HuH-7 (cell line): Measurements from ENCODE around the gene ZFYVE28.
A peak's percentile ranks its signal among the peaks of the same experiment; 100 is the strongest.
"Not testable (repeated sequence)": the region's sequence is repeated elsewhere in the genome, so short reads cannot be mapped to it uniquely, and the experiment has no call there.

Experiments
- DNase-seq: peaks from one replicate; pipeline ENCODE4 v3.0.0; 2011; ENCODE audit warnings: low spot score

Gene ZFYVE28

DNA sequence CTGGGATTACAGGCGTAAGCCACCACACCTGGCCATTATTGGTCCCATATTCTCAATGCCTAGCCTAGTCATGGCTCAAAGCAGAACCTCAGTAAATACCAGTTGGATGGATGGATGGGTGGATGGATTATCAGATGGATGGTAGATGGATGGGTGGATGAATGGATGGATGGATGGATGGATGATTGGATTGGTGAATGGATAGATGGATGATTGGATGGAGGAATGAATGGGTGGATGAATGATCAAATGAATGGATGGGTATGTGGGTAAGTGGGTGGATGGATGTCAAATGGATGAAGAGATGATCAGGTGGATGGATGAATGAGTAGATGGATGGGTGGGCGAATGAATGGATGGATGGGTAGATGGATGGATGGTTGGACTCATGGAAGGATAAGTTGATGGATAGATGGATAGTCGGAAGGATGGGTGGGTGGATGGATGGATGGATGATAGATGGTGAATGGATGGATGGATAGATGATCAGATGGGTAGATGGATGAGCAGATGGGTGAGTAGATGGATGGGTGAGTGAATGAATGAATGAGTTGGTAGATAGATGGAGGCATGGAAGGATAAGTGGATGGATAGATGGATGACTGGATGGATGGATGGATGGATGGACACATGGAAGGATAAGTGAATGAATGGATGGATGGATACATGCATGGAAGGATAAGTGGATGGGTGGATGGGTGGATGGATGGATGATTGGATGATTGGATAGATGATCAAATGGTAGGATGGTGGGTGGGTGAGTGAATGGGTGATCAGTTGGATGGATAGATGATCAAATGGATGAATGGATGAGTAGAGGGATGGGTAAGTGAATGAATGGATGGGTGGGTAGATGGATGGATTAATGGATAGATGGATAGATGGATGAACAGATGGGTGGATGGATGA lies 28.5 kb upstream of the ZFYVE28 start:
- DNase-seq: no peak

DNA sequence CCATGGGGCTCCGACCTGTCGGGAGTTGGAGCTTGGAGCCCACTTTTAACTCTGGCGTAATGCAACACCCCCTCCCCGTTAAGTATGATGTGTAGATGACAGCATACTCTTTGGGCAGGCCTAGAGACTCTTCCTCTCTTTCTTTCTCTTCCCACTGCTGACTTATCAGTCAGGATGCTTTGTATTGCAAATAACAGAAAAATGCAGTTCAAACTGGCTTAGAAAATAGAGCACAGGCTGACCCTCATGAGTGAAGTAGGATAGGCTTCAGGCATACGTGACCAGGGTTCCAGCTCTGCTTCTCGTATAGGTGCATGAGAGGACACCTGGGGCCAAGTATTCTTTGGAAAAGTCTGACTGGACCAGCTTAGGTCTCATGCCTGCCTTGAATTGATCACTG lies 27.1 kb upstream of the ZFYVE28 start:
- DNase-seq: no peak

DNA sequence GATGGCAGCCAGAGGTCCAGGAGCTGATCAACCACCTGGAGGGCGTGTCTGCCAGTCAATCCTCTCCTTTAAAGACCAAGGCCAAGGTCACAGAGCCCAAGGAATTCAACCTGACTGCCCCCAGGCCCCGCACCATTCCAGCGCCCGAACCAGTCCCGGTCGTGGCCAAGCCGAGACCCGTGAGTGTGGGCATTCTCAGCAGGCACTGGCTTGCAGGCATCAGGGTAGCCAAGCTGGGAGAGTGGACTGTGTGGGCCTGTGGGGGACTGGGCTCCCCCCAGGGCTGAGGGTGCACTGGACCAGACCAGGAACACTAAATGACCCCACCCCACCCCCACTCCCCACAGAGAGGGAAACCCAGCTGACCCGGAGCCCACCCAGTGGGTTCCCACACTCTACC lies 26.7 kb upstream of the ZFYVE28 start:
- no peak for DNase-seq

DNA sequence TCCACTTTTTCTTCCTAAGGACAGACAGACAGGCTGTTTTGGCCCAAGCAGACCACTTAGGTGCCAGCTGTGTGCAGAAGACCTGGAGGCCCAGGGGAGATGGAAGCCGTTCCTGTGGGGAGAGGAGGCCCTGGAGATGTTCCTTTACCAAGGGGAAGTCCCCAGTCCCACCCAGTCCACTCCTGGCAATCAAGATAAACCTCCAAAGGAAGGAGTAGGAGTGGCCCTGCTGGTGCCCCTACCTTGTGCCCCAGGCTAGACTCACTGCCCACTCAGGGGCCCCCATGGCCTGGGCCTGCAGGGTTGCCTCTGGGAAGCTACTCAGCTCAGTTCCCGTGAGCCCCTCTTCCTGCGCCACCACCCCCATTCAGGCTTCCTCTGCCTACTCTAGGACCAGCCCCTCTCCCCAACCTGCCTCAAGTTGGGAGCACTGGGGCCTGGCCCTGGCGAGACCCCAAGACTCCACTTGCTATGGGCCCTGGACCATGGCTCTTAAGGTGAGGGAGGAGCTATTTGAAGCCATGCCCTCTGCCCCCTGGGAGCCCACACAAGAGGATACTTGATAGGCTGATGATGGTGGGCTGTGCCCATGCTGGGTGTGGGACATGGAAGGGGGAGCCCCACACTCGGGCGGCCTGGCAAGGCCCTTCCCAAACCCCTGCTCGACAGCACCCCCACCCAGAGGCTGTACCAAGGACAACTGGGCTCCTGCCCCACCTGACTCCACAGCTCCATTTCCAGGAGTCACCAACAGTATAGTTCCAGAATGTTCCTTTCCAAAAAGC lies 25.7 kb upstream of the ZFYVE28 start:
- no peak for DNase-seq

DNA sequence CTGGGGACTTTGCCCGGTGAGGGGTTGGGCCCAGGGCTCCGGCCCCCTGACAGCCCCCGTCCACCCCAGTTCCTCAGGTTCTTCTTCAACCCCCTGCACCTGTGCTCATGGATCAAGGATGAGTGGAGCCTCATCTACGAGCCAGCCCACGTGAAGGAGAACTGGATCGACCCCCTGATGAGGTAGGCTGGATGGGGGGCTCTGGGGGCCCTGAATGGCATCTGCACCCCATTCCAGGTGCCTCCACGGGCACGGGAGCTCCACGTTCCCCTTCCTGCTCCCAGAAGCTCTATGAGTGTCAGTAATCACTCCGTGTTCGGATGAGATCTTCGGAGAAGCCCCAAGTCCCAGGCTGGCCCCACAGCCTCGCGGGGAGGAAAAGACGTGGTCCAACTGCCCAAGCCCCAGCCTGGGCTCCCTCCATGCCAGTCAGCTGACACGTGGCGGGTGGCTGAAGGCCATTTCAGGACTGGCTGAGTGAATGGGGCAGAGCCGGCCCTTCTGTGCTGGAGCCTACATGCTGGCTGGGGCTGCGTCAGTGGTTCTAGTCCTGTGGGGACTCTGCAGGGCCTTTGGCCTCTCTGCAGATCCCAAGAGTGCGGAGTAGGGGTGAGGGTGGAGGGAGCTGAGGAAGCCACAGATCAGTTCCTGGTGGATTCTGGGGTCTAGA lies 24.8 kb upstream of the ZFYVE28 start:
- no peak for DNase-seq

DNA sequence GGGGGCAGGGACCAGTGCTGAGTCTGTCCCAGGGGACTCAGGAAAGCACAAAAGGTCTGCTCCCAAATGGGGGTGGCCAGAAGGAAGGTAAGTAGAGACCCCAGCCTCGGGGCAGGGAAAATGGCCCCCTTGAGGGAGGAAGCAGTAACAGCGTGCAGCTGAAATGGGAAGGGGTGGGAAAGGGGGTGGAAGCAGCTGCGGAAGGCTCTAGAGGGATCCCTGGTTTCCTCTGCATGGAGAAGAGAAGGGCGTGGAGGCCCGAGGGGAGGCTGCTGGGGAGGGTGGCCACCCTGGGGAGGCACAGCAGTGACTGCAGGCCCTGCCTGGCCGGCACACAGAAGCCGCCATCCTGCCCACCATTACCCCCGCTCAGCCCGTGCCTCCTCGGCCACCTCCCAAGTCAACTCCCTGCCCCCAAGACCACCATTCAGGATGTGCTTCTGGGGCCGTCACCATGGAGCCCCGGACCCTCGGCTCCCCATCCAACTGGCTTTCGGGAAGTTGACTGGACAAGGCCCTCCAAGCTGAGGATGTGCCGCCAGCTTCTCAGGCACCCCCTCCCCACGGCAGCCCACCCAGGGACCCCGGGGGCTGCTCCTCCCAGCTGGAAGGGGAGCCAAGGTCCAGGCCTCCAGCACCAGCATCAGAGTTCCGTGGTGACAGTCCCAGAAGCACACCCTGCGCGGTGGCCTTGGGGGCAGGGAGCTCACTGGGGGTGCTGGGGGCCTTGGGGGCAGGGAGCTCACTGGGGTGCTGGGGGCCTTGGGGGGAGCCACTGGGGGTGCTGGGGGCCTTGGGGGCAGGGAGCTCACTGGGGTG lies 23.9 kb upstream of the ZFYVE28 start:
- DNase-seq: peak; percentile 83

DNA sequence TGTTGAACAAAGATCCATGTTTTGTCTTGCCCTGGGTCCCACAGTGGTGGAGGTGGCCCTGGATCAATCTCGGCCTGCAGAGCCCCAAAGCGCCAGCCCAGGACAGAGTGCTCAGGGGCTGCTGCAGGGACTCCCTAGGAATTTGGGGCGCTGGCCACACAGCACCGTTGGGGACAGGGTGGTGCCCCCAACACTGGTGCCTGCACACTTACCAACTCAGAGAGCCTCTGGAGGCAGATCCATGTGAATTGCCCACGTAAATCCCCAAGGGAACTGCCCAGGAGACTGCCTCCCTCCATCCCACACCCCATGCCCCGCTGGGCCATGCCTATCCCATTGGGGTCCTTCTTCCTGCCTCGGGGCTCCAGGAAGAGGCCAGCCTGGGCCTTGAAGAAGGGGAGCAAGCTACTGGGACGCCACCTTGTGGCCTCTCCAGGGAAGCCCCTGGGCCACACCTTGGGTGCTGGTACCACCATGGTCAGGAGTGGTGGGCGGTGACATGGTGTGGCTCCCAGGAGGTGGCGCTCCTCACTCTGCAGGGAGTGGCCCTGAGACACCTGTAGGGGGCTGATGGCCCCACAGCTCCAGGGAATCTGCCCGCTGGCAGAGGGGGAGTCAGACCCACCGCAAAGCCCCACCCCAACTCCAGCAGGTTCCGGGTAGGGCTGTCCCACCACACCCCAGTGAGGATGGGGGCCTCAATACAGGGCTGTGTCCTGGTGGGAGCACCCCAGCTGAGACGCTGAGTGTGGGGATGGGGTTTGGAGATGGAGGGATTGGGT lies 23.1 kb upstream of the ZFYVE28 start:
- peak; percentile 98 for DNase-seq

DNA sequence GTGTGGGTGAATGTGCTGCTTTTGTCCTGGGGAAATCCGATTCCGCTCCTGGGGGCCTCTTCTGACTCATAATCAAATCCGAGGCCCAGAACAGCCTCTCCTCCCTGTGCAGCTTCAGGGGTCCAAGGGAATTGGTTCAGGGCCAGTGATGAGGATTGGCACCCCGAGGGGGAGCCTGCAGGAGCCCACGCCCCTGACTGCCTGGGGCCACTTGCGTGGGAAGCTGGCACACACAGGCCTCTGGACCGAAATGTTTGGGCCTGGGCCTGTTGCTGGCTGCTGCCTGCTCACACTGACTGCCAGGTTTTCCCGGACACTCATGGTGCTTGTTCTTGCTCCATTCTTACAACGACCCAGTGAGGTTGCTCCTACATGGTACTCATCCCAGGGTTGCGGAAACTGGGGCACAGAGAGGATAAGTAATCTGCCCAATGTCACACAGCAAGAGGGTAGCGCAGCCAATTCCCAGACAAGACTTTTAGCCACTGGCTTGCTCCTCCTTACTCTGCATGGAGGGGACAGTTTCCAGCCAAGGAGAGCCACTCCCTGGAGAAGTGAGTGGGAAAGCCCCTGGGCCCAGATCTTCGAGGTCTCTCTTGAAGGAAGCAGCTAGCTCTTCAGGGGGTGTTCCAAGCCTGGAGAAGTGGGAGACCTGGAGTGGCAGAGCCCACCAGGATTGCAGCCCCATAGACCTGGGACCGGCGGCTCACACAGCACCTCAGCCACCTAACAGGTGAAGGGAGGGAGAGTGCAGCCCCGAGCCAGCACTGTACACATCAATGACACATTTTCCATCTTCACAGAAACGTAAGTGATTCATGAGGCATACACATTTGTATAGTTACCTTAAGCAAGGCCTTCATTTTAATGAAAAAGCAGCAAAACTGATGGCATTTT lies 20.6 kb upstream of the ZFYVE28 start:
- DNase-seq: no peak

DNA sequence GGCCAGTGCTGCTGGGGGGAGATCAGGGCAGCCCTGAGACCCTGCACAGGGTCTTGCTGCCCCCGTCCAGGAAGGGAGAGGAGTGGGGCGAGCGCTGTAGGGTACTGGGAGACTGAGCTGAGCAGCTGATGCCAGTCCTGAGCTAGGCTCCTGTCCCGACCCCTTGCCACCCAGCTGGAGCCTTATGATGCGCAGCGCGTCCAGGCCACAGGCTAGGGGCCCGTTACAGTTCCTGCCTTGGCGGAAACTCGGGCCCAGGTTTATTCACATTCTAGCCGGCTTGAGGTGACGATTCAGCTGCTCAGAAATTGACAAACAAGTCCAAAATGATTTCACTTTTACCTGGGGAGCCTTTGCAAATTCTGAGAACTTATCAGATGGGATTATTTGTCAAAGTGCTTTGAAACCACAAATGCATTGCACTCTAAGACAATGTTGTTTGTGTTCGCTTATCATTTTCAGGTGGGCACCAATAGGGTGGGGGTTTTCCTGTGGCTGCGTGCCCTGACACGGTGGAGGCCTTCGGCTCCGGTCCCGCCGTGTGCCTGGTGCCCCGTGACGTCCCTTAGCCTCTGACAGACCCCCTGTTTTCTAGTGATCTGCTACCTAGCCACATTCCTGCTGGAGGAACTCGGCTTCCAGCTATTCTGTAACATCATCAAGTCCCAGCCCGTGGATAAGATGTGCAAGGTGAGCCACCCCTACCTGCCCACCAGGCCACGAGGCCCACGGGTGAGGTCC lies 19.2 kb upstream of the ZFYVE28 start:
- DNase-seq: no peak

DNA sequence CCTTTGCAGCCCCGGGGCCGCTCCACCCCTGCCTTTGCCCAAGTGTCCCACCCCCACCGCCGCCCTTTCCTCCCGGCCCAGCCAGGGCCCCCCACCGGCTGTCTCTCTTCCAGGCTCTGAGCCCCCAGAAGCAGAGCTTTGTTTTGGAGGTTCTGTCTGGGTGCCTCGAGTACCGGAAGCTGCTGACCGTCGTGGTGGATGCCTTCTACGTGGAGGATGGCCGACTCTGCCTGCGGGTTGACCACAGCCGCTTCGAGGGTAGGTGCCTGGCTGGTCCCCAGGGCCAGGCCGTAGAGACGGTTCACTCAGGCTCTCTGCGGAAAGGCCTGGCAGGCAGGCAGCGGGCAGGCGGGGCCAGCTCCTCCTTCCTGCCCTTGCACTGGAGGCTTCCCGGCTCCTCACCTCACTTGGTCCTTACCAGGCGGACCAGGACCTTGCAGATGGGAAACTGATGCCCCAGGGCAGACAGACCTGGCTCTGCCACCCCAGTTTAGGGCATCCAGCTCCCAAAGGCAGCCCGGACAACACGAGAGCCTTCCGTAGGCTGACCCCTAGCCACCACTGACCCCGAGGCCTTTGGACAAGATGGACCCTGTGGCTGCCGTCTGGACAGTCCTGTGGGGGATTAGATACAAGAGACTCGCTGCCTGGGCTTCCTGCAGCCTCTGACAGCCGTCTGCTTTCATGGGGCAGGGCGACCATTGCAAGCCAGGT lies 18.5 kb upstream of the ZFYVE28 start:
- no peak for DNase-seq

DNA sequence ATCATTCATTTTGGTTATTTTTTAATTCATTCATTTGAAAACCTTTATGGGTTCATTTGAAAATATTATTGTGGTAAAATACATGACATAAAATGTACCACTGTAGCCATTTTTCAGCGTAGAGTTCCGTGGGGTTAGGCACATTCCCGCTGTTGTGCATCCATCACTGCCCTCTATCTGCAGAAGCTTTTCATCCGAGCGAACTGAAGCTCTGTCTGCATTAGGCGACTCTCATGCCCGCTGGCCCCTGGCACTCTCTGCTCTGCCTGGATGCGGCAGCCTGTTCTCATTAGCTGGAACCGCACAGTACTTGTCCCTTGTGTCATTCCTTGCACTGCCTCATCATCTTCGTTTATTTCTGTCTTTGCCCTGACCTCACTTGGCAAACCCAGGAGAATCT lies 17.9 kb upstream of the ZFYVE28 start:
- DNase-seq: no peak

DNA sequence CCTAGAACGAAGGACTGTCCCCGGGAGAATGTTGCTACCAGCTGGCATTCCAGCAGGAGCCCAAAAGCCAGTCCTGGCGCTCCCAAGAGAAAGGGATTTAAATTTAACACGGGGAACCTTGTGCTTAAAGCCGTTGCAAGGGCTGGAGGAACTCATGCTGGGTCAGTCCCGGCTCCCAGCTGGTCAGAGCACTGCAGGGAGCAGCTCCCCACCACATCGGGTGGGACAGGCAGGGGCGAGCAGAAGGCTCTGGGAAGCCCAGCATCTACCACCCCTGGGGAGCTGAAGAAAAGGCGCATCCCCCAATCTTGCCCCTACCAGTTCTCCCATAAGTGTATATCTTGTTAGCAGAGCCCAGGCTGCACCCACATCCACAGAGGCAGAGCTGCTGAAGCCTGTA lies 16.0 kb upstream of the ZFYVE28 start:
- DNase-seq: no peak

DNA sequence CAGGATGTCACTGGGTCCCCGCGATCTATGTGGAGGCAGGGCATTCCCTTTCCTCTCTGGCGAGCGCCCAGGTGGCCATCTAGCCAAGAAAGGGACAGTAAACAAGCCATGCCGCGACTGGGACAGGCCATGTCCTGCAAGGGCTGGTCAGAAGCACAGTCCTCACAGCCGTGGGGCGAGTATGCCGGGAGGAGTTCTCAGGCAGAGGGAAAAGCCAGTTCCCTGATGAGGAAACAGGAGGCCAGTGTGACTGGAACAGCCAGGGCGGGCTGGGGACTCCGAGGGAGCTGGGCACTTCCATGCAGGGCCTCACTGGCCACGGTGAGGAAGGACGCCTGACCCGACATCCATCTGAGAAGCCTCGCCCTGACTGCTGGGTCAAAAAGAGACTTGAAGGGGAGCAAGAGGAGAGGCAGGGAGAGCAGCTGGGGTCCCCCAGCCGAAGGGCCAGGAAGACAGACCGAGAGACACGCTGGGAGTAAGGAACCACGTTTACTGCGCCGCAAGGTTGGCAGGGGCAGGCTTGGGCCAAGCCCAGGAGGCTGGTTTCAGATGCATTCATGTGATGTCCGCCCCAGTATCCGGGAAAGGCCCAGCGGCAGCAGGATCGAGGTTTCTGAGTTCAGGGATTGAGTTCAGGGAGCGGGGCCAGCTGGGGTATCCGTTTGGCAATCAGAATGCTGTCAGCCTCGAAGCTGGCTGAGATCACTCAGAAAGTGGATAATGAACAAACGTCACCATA lies 15.3 kb upstream of the ZFYVE28 start:
- DNase-seq: no peak

DNA sequence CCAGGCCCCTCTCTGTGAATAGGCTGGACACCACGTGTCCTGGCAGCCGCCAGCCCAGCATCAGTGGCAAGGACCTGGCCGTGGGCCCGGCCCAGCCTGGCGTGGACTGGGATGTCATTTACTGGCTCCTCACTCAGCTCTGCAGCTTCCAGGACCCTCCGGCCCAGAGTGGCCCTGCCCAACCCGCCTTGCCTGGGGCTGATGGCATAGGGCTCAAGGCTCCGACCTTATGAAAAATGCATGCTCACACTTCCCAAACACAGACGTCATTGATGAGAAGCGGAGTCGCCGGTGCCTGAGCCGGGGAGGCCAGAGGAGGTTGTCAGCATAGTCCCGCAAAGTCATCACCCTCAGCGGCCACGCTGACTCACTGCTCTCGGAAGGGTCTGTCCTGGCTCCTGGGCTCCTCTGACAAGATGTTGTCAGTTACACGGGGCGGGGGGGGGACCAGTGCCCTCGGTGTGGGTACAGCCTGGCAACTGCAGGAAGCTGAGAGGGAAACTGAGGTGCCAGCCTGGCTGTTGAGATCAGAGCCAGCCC lies 14.6 kb upstream of the ZFYVE28 start:
- no peak for DNase-seq

DNA sequence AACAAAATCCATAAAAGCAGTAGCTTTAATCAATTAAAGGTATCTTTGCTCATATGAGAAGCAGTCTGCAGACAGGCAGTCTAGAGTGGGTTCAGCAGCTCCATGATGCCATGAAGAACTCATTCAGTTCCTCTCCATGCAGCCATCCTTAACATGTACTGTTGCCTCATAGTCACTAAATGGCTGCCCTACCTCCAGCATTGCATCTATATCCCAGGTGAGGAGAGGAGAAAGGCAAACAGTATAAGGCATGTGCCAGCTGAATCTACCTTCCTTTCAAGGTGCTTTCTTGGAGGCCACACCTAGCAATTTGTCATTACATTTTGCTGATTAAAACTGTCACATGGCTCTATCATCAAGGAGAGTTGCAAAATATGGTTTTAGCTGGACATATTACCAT lies 13.6 kb upstream of the ZFYVE28 start:
- DNase-seq: no peak

DNA sequence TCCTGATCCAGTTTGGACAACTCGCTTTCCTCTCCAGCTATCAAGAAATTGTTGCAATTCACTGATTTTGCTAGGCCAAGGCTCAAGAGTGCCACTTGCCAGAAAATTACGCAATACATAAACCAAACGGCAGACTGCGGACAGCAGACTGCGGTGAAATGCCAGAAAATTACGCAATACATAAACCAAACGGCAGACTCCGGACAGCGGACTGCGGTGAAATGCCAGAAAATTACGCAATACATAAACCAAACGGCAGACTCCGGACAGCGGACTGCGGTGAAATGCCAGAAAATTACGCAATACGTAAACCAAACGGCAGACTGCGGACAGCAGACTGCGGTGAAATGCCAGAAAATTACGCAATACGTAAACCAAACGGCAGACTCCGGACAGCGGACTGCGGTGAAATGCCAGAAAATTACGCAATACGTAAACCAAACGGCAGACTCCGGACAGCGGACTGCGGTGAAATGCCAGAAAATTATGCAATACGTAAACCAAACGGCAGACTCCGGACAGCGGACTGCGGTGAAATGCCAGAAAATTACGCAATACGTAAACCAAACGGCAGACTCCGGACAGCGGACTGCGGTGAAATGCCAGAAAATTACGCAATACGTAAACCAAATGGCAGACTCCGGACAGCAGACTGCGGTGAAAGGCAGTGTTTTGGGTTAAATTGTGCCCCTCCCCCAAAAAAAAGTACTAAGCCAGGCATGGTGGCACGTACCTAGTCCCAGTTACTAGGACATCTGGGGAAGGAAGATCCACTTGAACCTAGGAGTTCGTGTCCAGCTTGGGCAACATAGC lies 11.7 kb upstream of the ZFYVE28 start:
- not testable (repeated sequence) for DNase-seq
